HepG2 (cell line): ENCODE results near the gene COMMD7. TPM values are rescaled to one million over a fixed set of nuclear protein-coding genes. Genes with fewer than 3 reads are reported as not detected.

Experiments used
- CBX1 ChIP-seq: IDR thresholded peaks from one replicate; pipeline ENCODE4 v1.6.1; 2016; ENCODE audit warnings: antibody characterized with exemption, low read depth
- CC2D1A ChIP-seq: sonication (generic); formaldehyde crosslinking; IDR thresholded peaks from 2 replicates; pipeline ENCODE4 v1.8.1; 2023; ENCODE audit warnings: mild to moderate bottlenecking, missing genetic modification reagents
- ETV6 ChIP-seq: sonication (generic); formaldehyde crosslinking; conservative IDR thresholded peaks from 2 replicates; pipeline ENCODE4 v1.4.0; 2020; ENCODE audit warnings: missing genetic modification reagents
- FOXK2 ChIP-seq: fragments of 450-650 bp; IDR thresholded peaks from 2 replicates; pipeline ENCODE4 v1.6.1; 2016
- GATA4 ChIP-seq: sonication (generic); IDR thresholded peaks from 2 replicates; pipeline ENCODE4 v1.6.1; 2016; ENCODE audit warnings: antibody characterized with exemption, low read depth, borderline replicate concordance
- GTF2F1 ChIP-seq: fragments of 150-350 bp; IDR thresholded peaks from 2 replicates; pipeline ENCODE4 v1.6.1; 2014; ENCODE audit warnings: low read length
- HNF4G ChIP-seq, 2 experiments: sonication (generic) in 1 of 2; formaldehyde crosslinking in 1 of 2; IDR thresholded peaks; 2 replicates each; pipeline versions ENCODE4 v1.4.0 to v1.6.1; 2011 to 2020; ENCODE audit warnings: borderline replicate concordance in 2 of 2, low read depth in 2 of 2, mild to moderate bottlenecking in 2 of 2, low read length in 1 of 2, missing genetic modification reagents in 1 of 2, moderate library complexity in 1 of 2
- LBX2 ChIP-seq: sonication (generic); formaldehyde crosslinking; IDR thresholded peaks from 2 replicates; pipeline ENCODE4 v1.5.0; 2020; ENCODE audit warnings: missing genetic modification reagents, mild to moderate bottlenecking, borderline replicate concordance
- RCOR2 ChIP-seq: IDR thresholded peaks from 2 replicates; pipeline ENCODE4 v1.6.1; 2016; ENCODE audit warnings: missing biosample characterization, missing genetic modification reagents
- RFX5 ChIP-seq: IDR thresholded peaks from 2 replicates; pipeline ENCODE4 v1.6.1; 2011; ENCODE audit warnings: low read depth, low read length, improper control_type of control experiment
- RXRA ChIP-seq: sonication (generic); formaldehyde crosslinking; IDR thresholded peaks from 2 replicates; pipeline ENCODE4 v1.5.1; 2020; ENCODE audit warnings: missing genetic modification reagents
- SSRP1 ChIP-seq: IDR thresholded peaks from 2 replicates; pipeline ENCODE4 v1.6.1; 2016; ENCODE audit warnings: control low read depth
- STAT5B ChIP-seq: sonication (generic); formaldehyde crosslinking; IDR thresholded peaks from 2 replicates; pipeline ENCODE4 v1.4.0; 2020; ENCODE audit warnings: missing genetic modification reagents
- TOE1 ChIP-seq: sonication (generic); formaldehyde crosslinking; IDR thresholded peaks from 2 replicates; pipeline ENCODE4 v1.4.0; 2020; ENCODE audit warnings: mild to moderate bottlenecking, missing genetic modification reagents
- ZBTB21 ChIP-seq: sonication (generic); formaldehyde crosslinking; IDR thresholded peaks from 2 replicates; pipeline ENCODE4 v1.4.0; 2020; ENCODE audit warnings: missing genetic modification reagents
- ZFP62 ChIP-seq: sonication (generic); formaldehyde crosslinking; IDR thresholded peaks from 2 replicates; pipeline ENCODE4 v1.4.0; 2020; ENCODE audit warnings: missing genetic modification reagents
- ZKSCAN8 ChIP-seq: IDR thresholded peaks from 2 replicates; pipeline ENCODE4 v1.6.1; 2016; ENCODE audit warnings: borderline replicate concordance, missing genetic modification reagents, missing compliant biosample characterization
- ZNF256 ChIP-seq: sonication (generic); formaldehyde crosslinking; conservative IDR thresholded peaks from 2 replicates; pipeline ENCODE4 v1.4.0; 2020; ENCODE audit warnings: missing genetic modification reagents
- ZNF292 ChIP-seq: sonication (generic); formaldehyde crosslinking; IDR thresholded peaks from 2 replicates; pipeline ENCODE4 v1.8.1; 2022; ENCODE audit warnings: mild to moderate bottlenecking, low read depth, missing genetic modification reagents, borderline replicate concordance
- ZNF329 ChIP-seq: sonication (generic); formaldehyde crosslinking; IDR thresholded peaks from 2 replicates; pipeline ENCODE4 v1.9.0; 2021; ENCODE audit warnings: low read depth, mild to moderate bottlenecking, missing genetic modification reagents
- ZNF503 ChIP-seq: sonication (generic); formaldehyde crosslinking; IDR thresholded peaks from 2 replicates; pipeline ENCODE4 v1.4.0; 2020; ENCODE audit warnings: missing genetic modification reagents
- ZNF563 ChIP-seq: sonication (generic); formaldehyde crosslinking; IDR thresholded peaks from 2 replicates; pipeline ENCODE4 v1.8.0; 2022; ENCODE audit warnings: mild to moderate bottlenecking, moderate library complexity, missing genetic modification reagents
- ZNF572 ChIP-seq: sonication (generic); formaldehyde crosslinking; IDR thresholded peaks from 2 replicates; pipeline ENCODE4 v1.5.1; 2020; ENCODE audit warnings: mild to moderate bottlenecking, missing genetic modification reagents
- ZNF703 ChIP-seq: sonication (generic); formaldehyde crosslinking; IDR thresholded peaks from 2 replicates; pipeline ENCODE4 v1.5.1; 2020; ENCODE audit warnings: missing genetic modification reagents, mild to moderate bottlenecking, moderate library complexity, borderline replicate concordance
- polyA plus RNA-seq, 8 experiments: library from polyadenylated mRNA; depleted of rRNA in 3 of 8; stranded (reverse) in 7 of 8; unstranded in 1 of 8; fragments of >200 nt; fragmentation: Illumina TruSeq in 4 of 8; extraction: Trizol in 4 of 8; gene quantifications; 2 replicates each; pipeline versions ENCODE4 v1.2.1 to v1.2.3, GENCODE V29; 2011 to 2016; ENCODE audit warnings: low read depth in 4 of 8, missing spikeins in 1 of 8, mixed read lengths in 1 of 8; ENCODE audit not compliant: insufficient read depth in 1 of 8
- total RNA-seq, 5 experiments: library from RNA; depleted of rRNA; stranded (reverse); fragments of >200 nt; fragmentation: Illumina TruSeq; extraction: Trizol; gene quantifications; 2 replicates each; pipeline ENCODE4 v1.2.3, GENCODE V29; 2016; ENCODE audit warnings: low read depth in 1 of 5
- TF ChIP-seq, protein P1 (sequence below): sonication (generic); formaldehyde crosslinking; IDR thresholded peaks from 2 replicates; pipeline ENCODE4 v1.4.0; 2020; ENCODE audit warnings: missing genetic modification reagents
- TF ChIP-seq, protein P2 (sequence below), 2 experiments: fragments of 450-650 bp in 1 of 2; sonication (generic) in 1 of 2; formaldehyde crosslinking; IDR thresholded peaks; 2 replicates each; pipeline versions ENCODE4 v1.5.0 to v1.8.0; 2020 to 2022; ENCODE audit warnings: mild to moderate bottlenecking in 1 of 2, missing genetic modification reagents in 1 of 2

Gene COMMD7
- total and polyA plus RNA-seq, 2 of the 13 experiments (the other 11 are each of a cell fraction or from before 2014, with no cell fraction given) = 42.1 to 53.3 TPM

GRCh38 chr20:32664678-32665159 is 78.5 kb downstream of the COMMD7 start (continued):
- no peak; the same call in 1 of the 2 replicates for TF ChIP-seq ZNF503 (CRISPR knock-in tag)
- 0 out of 2 replicates have a peak, but pooled peaks have one; percentile 69 for TF ChIP-seq LBX2 (CRISPR knock-in tag)
- no peak for TF ChIP-seq CBX1
- TF ChIP-seq ZBTB21 (CRISPR knock-in tag) = no peak
- TF ChIP-seq CC2D1A = no peak
- no peak for TF ChIP-seq FOXK2
- no peak for TF ChIP-seq GATA4
- no peak for TF ChIP-seq ETV6 (CRISPR knock-in tag)
- no peak for TF ChIP-seq ZNF563 (CRISPR knock-in tag)
- no peak for TF ChIP-seq GTF2F1
- TF ChIP-seq ZFP62 = no peak
- peak; percentile 46; the same call in 1 of the 2 replicates for TF ChIP-seq RXRA
- TF ChIP-seq ZNF256 (CRISPR knock-in tag) = 0 out of 2 replicates have a peak, but pooled peaks have one; percentile 52
- TF ChIP-seq ZNF329 (CRISPR knock-in tag) = no peak
- TF ChIP-seq, protein P1, sequence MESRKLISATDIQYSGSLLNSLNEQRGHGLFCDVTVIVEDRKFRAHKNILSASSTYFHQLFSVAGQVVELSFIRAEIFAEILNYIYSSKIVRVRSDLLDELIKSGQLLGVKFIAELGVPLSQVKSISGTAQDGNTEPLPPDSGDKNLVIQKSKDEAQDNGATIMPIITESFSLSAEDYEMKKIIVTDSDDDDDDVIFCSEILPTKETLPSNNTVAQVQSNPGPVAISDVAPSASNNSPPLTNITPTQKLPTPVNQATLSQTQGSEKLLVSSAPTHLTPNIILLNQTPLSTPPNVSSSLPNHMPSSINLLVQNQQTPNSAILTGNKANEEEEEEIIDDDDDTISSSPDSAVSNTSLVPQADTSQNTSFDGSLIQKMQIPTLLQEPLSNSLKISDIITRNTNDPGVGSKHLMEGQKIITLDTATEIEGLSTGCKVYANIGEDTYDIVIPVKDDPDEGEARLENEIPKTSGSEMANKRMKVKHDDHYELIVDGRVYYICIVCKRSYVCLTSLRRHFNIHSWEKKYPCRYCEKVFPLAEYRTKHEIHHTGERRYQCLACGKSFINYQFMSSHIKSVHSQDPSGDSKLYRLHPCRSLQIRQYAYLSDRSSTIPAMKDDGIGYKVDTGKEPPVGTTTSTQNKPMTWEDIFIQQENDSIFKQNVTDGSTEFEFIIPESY (CRISPR knock-in tag) = no peak
- no peak for TF ChIP-seq STAT5B (CRISPR knock-in tag)
- TF ChIP-seq ZNF703 (CRISPR knock-in tag) = no peak
- TF ChIP-seq ZNF572 (CRISPR knock-in tag) = no peak
- TF ChIP-seq RFX5 = no peak
- TF ChIP-seq, protein P2, sequence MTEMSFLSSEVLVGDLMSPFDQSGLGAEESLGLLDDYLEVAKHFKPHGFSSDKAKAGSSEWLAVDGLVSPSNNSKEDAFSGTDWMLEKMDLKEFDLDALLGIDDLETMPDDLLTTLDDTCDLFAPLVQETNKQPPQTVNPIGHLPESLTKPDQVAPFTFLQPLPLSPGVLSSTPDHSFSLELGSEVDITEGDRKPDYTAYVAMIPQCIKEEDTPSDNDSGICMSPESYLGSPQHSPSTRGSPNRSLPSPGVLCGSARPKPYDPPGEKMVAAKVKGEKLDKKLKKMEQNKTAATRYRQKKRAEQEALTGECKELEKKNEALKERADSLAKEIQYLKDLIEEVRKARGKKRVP (CRISPR knock-in tag; IDR thresholded peaks at IDR 0.05) = no peak
- TF ChIP-seq ZKSCAN8 = no peak
- TF ChIP-seq RCOR2 (CRISPR knock-in tag) = no peak; the same call in 1 of the 2 replicates
- TF ChIP-seq ZNF292 (CRISPR knock-in tag) = peak; percentile 60
- TF ChIP-seq TOE1 (CRISPR knock-in tag) = no peak
- TF ChIP-seq HNF4G (IDR thresholded peaks at IDR 0.05; ENCODE audit: borderline replicate concordance, low read depth, low read length) = no peak
- peak; percentile 47; the same call in 1 of the 2 replicates for TF ChIP-seq HNF4G (CRISPR knock-in tag; IDR thresholded peaks at IDR 0.05; ENCODE audit: borderline replicate concordance, low read depth)
- TF ChIP-seq SSRP1 (CRISPR knock-in tag) = 0 out of 2 replicates have a peak, but pooled peaks have one; percentile 61
